Activated CD8-positive, alpha-beta memory T cell treated with anti-CD3 and anti-CD28 coated beads for 4 hours (primary cell): ENCODE data around the gene SIPA1L3.
"Not testable (repeated sequence)": the region's sequence is repeated elsewhere in the genome, so short reads cannot be mapped to it uniquely, and the experiment has no call there.

Experiments
- DNase-seq, 2 donors: peaks; one replicate each; pipeline ENCODE4 v3.0.0-alpha.2; 2020; ENCODE audit warnings: low read depth in 2 of 2

Gene SIPA1L3, protein sequence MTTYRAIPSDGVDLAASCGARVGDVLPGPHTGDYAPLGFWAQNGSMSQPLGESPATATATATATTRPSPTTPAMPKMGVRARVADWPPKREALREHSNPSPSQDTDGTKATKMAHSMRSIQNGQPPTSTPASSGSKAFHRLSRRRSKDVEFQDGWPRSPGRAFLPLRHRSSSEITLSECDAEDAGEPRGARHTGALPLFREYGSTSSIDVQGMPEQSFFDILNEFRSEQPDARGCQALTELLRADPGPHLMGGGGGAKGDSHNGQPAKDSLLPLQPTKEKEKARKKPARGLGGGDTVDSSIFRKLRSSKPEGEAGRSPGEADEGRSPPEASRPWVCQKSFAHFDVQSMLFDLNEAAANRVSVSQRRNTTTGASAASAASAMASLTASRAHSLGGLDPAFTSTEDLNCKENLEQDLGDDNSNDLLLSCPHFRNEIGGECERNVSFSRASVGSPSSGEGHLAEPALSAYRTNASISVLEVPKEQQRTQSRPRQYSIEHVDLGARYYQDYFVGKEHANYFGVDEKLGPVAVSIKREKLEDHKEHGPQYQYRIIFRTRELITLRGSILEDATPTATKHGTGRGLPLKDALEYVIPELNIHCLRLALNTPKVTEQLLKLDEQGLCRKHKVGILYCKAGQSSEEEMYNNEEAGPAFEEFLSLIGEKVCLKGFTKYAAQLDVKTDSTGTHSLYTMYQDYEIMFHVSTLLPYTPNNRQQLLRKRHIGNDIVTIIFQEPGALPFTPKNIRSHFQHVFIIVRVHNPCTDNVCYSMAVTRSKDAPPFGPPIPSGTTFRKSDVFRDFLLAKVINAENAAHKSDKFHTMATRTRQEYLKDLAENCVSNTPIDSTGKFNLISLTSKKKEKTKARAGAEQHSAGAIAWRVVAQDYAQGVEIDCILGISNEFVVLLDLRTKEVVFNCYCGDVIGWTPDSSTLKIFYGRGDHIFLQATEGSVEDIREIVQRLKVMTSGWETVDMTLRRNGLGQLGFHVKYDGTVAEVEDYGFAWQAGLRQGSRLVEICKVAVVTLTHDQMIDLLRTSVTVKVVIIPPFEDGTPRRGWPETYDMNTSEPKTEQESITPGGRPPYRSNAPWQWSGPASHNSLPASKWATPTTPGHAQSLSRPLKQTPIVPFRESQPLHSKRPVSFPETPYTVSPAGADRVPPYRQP (N-terminal part only)

DNA sequence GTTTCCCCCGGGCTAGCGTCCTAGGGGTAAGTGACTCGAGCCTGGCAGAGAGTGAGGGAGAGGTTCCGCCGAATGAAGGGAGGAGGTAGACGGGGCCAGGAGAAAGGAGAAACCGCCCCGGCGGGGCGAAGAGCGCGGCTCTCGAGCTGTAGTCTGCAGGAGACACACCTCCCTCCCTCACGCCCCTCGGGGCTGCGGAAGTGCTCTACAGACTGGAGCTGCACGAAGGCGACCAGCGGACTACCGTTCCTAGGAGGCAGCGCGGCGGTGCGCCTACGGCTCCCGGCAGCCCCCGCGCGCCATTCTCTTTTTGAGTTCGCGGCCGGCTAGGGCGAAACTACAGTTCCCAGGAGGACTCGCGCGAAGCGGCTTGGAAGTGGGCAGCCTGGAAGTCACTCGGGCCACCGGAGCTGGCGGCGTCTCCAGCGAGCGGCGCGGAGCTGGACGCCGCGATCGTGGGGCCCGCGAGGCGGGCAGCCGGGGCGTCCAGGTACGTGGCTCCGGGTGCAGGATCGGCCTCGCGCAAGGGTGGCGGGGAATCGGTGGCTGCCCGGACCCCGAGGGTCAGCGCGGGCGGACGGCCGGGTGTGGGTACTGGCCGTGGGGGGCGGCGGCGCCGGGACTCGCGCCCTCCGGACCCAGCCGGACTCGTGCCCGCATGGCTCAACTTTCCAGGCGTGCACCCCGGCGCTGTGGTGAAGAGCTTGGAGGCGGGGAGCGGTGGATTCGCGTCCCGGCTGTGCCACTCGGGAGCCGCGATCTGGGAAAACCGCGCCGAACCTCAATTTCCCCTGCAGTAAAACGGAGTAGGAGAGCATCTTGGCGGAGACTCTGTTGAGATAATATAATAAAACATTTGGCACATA lies at the start of gene SIPA1L3:
Gene SIPA1L3 (plus strand): TSS at position 340 of the 866 bp plus-strand sequence. CDS start 174,358 bp downstream, outside the sequence.
- peak; percentile 85 for DNase-seq

DNA sequence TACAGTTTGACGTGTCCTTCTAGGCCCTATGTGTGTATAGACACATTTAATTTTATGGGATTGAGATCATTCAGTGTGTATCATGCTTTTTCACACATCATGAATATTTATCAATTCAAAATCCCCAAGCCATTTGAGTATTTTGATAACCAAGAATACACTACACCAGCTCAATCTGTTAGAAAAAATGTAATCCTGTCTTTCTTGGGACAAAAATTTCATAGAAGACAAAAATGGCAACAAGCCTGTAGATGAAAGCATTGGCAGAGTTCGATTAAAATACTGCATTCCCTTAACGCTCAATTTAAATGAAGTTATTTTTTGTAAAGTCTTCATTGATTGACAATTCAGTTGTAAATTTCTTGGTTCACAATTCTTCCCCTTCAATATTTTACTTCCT lies 42.5 kb upstream of the SIPA1L3 start:
- no peak for DNase-seq

DNA sequence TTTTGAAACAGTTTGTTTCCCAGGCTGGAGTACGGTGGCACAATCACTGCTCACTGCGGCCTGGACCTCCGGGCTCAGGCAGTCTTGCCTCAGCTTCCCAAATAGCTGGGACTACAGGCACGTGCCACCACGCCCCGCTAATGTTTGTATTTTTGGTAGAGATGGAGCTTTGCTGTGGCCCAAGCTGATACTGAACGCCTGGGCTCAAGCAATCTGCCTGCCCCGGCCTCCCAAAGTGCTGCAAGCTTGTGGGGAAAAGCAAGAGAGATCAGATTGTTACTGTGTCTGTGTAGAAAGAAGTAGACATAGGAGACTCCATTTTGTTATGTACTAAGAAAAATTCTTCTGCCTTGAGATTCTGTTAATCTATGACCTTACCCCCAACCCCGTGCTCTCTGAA lies 41.1 kb upstream of the SIPA1L3 start:
- DNase-seq = not testable (repeated sequence)

DNA sequence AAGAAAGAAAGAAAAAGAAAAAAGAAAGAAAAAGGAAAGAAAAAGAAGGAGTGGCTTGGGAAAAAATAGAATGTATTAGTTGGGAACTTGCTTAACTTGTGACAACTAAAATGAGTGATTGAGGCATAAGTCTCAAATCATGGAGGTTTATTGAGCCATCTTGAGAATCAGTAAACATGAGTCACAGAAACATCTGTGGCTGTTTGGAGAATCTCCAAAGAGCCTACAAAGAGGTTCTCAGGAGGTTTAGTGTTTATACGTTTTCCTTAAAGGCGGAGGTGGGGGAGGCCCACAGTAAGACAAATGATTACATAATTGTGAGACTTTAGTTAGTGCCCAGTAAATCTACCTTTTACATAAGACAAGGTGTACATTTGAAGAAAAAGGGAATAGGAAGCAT lies 39.2 kb upstream of the SIPA1L3 start:
- no peak for DNase-seq

DNA sequence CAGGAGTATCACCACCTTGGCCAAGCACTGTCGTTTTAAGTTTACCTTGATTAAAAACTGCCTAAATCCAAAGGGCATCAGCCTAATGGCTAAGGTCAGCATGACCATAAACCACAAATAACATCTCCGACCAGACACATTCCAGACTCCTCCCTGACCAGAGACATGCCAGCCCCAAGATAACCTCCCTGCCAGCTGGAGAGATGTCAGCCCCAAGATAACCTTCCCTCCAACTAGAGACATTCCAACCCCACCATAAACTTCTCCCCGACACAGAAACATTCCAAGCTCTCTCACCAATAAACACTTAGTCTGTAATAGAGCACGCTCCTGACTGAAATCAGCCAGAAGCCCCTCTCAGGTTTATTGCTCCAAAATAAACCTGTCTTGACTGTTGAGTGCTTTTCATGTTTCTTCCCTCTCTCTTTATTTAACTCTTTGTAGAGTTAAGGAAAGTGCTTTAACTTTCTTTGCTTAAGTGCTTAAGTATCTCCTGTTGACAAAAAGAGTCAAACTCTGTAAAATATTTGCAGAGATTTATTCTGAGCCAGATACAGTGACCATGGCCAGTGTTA lies 37.2 kb upstream of the SIPA1L3 start:
- no peak for DNase-seq

DNA sequence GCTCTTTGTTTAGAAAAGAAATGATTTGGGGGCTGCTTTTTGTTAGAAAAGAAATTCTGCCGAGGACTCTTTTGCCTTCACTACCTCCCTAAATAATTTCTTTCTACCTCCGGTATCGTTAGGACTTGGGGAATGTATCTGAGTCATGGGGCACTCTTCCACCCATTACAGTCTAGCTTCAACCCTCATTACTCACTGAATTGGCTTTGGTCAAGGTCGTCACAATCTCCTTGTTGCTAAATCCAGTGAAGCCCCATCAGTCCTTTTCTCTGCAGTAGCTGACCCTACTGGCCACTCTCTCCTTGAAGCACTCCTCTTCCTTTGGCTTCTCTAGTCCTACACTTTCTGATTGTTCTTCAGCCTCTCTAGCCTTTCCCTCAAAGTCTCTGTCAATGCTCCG lies 34.6 kb upstream of the SIPA1L3 start:
- DNase-seq = no peak

DNA sequence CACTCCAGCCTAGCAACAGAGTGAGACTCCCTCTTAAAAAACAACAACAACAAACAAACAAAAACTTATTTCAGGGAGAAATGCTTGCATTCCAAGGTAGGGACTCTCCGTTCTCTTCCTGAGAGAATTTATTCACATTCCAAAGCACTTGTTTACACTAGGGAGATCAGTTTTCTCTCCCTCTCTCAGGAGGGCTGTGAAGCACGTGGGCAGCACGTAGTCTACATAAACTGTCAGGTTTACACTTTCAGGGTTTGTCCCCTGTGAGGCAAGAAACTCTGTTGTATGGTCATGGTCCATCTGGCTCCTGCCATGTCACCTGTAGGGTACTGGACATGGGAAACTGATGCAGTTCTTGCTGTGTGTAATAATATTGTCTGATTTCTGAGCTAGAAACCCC lies 32.2 kb upstream of the SIPA1L3 start:
- DNase-seq = no peak

DNA sequence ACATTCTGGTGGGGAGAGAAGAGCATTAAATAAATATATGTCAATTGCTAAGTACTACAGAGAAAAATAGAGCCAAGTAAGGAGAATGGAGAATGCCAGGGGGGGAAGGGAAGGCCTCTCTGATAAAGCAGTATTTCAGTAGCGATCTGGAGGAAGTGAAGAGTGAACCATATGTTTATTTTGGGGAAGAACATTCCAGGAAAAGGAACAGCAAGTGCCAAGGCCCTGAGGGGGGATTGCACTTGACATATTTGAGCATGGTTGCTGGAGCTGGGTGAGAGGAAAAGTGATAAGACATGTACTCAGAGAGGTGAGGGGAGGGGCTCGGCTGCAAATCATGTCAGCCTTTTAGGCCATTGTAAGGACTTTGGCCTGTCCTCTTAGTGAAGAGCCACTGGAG lies 31.0 kb upstream of the SIPA1L3 start:
- DNase-seq = no peak

DNA sequence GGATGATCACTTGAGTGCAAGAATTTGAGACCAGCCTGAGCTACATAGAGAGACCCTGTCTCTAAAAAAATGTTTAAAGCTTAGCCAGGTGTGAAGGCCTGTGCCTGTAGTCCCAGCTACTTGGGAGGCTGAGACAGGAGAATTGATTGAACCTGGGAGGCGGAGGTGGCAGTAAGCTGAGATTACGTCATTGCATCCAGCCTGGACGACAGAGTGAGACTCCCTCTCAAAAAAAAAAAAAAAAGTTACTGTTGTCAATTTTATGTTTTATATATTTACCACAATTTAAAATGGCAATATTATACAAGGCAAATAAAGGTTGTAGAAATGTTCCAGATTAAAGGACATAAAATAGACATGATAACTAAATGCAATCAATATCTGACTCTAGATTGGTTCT lies 29.9 kb upstream of the SIPA1L3 start:
- no peak for DNase-seq

DNA sequence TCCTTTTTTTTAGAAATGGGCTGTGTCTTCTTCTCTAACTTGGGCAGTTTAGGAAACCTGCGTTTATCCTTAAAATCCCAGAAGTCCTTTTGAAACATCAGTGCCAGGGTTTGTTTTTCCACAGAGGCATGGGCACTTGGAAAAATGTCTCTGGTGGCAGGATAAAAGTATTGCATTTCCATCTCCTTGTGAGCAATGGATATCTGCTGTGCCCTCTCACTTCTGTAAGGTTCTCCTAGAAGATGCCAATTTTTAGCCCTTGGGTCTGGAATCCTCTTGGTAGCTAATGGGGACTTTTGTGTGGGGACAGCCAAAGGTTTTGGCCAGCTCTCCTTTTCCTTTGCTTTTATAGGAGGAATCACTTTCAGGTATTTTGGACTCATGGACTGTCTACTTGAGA lies 21.6 kb upstream of the SIPA1L3 start:
- DNase-seq = no peak

DNA sequence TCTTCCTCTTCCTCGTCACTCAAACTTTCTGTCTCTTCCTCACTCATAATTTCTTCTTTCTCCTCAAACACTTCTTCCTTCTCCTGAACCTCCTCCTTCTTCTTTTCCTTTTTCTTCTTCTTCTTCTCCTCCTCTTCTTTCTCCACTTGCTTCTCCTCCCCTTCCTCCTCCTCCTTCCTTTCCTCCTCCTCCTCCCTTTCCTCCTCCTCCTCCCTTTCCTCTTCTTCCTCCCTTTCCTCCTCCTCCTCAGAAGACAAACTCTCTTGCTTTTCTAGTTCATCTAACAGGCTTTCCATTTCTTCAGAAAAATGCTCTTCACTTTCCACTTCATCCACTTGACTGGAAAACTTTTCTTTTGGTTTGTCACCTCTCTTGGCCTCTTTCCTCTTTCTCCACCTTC lies 20.4 kb upstream of the SIPA1L3 start:
- DNase-seq = no peak

DNA sequence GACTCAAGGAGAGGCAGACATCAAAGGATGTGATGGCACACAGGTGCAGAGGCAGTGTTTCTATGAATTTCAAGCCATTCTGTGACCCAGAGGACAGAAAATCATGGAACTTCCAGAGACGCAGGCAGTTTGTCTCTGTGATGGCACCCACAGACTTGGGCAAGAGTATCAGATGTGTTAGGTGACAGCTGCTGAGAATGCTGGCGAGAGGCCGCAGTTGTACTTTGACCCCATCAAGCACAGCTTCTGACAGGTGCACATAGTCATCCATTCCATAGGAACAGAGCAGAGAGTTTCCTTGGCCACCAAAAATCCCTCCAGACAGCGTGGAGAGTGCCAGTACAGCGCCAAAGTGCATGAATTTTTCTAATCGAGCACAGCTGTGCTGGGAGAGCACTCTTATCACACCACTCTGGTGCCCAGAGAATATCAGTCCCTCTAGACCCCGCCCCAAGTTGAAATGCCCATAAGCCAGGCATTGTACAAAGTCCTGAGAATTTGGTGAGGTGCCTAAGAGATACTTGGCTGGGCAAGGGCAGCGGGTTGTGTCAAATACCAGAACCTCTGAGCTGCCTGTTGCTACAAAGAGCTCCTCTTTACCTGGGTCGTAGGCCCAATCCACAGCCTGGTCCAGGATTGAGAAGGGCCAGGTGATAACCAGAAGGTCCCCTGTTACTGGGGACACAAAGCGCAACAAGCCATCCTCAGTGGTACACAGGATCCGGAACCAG lies 13.0 kb upstream of the SIPA1L3 start:
- no peak for DNase-seq

DNA sequence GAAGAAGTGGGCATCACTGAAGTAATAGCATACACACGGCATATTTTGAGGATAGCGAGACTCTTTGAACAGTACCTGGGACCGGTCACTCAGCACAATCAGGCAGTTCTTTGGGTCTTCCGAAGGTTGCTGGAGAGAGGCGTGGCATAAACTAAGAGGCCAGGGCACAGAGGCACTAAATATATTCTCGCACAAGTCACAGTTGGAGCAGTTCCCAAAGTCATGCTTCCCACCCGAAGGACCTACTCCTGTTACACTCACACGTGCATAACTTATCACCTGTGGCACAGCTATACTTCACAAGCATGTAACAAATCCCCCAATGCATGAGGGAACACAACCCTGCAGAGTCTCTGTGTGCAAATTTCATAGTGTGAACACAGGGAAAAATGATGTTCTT lies 10.8 kb upstream of the SIPA1L3 start:
- DNase-seq = no peak

DNA sequence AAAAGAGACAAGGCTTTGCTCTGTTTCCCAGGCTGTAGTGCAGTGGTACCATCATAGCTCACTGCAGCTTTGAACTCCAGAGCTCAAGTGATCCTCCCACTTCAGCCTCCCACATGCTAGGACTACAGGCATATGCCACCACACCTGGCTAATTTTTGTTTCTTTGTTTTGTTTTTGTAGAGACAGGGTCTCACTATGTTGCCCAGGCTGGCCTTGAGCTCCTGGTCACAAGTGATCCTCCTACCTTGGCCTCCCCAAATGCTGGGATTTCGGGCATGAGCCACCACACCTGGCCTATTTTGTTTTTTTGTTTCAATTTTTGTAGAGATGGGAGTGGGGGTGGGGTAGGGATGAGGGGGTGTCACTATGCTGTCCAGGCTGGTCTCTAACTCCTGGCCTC lies 7.6 kb upstream of the SIPA1L3 start:
- DNase-seq = no peak

DNA sequence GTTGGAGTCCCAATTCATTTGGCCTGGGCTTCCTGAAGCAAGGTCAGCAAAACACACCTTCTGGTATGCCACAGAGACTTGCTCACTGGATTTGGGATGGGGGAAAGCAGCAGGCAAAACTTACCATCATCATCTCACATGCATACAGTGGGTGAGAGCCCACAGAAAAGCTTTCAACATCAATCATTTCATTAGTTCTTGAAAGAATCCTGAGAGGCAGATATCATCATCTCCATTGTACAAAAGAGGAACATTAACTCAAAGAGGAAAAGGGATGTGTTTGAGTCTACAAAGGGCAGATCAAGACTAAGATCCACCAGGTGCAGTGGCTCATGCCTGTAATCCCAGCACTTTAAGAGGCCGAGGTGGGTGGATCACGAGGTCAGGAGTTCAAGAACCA lies 7.0 kb upstream of the SIPA1L3 start:
- no peak for DNase-seq

DNA sequence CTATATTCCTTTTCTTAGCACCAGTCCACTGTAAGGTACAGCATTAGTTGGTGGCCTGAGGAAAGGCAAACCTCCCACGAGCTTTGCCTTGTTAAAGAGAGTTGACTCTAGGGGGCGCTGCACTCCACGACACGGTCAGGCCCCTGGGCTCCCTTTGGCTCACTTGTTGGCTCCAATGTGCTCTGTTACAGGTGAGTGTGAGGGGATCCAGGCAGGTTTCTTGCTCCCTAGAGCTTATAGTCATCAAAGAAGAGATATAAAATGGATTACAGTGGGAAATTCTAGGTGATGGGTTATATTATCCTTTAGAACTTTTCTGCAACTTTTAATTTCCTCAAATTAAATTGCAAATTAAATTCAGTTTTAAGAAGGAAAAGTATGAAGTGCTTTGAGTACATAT lies 4.3 kb upstream of the SIPA1L3 start:
- peak; percentile 56 to 64 for DNase-seq

DNA sequence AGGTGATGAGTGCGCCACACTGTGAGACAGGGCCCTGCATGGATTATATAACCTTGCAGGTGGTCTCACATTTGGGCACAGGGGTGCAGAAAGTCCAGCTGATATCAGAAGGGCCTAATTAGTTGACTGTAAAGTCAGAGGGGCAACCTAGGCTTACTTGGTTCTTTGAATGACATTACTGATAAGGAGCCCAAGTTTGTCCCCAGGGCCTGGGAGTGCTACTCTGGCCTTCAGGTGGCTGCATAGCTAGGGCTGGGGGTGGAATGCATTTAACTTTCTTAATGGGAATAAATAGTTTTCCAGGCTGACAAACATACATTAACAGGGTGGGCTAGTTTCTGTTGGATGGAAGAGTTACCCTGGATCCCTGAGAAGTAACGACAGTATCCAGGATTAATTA lies 3.9 kb upstream of the SIPA1L3 start:
- DNase-seq = no peak

DNA sequence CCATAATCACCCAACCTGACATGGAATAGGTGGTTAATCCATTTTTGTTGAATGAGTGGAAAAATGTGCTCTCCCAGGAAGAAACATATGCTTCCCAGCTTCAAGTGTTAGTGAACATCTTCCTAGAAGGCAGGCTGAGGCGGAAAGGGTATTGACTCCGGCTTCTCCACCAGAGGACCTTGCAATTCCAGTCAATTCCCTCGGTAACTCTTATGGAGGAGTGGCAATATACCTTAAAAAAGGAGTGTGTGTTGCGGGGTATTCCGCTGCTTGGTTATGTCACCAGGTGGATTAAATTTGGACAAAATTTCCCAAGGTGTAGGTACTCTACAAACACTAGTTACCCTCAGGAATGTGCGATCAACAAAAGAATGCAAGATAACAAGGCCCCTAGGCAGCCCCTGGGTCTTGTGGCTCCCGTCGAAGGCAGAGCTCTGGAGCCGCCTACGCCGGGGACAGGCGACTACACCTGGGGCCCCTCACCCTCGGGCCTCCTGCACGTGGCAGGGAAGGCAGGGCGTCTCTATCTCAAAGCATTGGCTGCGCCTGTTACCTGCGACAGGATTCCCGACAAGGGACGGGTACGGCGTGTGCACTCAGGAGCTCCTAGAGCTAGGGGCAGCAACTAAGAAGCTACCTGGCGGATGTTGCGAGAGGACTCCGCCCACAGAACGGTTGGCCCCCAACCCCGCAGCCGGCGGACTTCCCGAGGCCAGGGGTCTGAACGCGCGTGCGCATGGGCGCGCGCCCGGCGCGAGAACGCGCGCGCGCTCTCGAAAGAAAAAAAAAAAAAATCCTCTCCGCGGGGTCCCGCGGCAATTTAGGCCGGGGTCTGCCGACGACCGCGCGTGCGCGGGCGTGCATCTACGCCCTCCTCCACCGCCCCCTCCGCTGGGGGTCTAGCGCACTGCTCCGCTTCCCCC lies 801 bp upstream of the SIPA1L3 start, which contains the start of gene WDR87:
Gene WDR87 (minus strand): TSS at position 649 of the 923 bp plus-strand sequence. CDS start 8,355 bp downstream, outside the sequence.
- no peak for DNase-seq
